Chondrocyte (in vitro differentiated cells): ENCODE measurements around the gene RBKS. TPM values are rescaled to one million over a fixed set of nuclear protein-coding genes. Genes with fewer than 3 reads are reported as not detected.

Source experiments
- DNase-seq: peaks from one replicate; pipeline ENCODE4 v3.0.0; 2021; ENCODE audit warnings: mixed read lengths, low spot score
- H3K27ac Mint-ChIP-seq: one replicate; pipeline ENCODE4 v1.8.0; 2021; ENCODE audit warnings: mild to moderate bottlenecking, moderate library complexity, mixed read lengths; ENCODE audit not compliant: unreplicated experiment
- H3K27me3 Mint-ChIP-seq: 2 replicates; pipeline ENCODE4 v1.8.0; 2021; ENCODE audit warnings: low read depth, mixed read lengths
- H3K36me3 Mint-ChIP-seq: 2 replicates; pipeline ENCODE4 v1.8.0; 2021; ENCODE audit warnings: low read depth, mixed read lengths
- H3K4me1 Mint-ChIP-seq: 2 replicates; pipeline ENCODE4 v1.8.0; 2021; ENCODE audit warnings: low read depth, mild to moderate bottlenecking, mixed read lengths
- H3K4me3 Mint-ChIP-seq: one replicate; pipeline ENCODE4 v1.8.0; 2021; ENCODE audit warnings: mild to moderate bottlenecking, moderate library complexity, mixed read lengths; ENCODE audit not compliant: unreplicated experiment
- H3K9me3 Mint-ChIP-seq: 2 replicates; pipeline ENCODE4 v1.8.0; 2021; ENCODE audit warnings: low read depth, mixed read lengths
- CTCF ChIP-seq: fragments of 200-600 bp; sonication (generic); IDR thresholded peaks from 2 replicates; pipeline ENCODE4 v1.5.0; 2021; ENCODE audit warnings: antibody characterized with exemption, mild to moderate bottlenecking, moderate library complexity
- total RNA-seq: library from RNA; stranded (reverse); gene quantifications from 3 replicates; pipeline ENCODE4 v1.2.1, GENCODE V29; 2021

Gene RBKS
- total RNA-seq, 1 donor from 2014 or later: 0.45 TPM

DNA sequence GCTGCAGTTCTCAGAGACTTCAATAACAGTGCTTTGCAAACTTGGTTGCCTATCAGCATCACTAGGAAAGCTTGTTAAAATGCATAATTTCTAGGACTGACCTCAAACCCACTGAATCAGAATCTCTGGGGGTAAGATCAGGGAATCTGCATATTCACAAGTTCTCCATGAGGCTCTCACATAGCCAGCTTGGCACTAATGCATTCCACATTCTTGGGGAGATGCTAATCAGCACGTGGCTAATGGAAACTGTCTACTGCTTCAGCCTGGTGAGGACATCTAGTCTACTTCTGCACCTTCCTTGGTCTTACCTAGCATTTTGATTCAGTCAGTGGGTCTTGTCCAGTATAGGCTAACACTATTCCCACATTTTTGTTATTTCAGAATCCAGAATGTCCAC is 56.3 kb downstream of the RBKS start:
- H3K9me3 Mint-ChIP-seq: peaks cover 7% of the 10 kb centered on the region
- no peak overlapping the region for H3K4me3 Mint-ChIP-seq
- no peak for TF ChIP-seq CTCF
- H3K36me3 Mint-ChIP-seq: no peaks in the 10 kb centered on the region
- H3K27ac Mint-ChIP-seq: no peak overlapping the region
- no peaks in the 10 kb centered on the region for H3K27me3 Mint-ChIP-seq
- peaks cover 22% of the 10 kb centered on the region for H3K4me1 Mint-ChIP-seq
- DNase-seq: no peak

DNA sequence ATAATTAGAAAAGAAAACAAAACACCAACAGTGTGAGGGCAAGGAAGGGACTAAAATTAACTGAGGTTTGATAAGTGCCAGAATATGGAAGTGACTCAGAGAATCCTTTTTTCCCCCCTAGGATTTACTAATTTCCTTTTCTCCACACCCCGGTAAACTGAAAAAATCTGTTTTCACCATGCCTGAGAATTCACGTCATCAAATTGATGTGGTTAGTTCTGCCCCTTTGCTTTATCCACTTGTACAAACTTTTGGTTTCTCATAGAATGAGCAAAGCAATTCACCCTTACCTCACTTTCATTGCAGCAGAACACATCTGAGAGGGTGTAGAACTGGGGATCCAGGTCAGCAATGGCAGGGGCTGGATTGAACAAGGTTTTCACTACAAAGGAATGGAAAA is 57.8 kb downstream of the RBKS start:
- Mint-ChIP-seq H3K27me3 (no peaks in the 10 kb centered on the region), H3K4me3 (no peak overlapping the region), H3K9me3 (peaks cover 7% of the 10 kb centered on the region), H3K36me3 (no peaks in the 10 kb centered on the region), H3K4me1 (peaks cover 22% of the 10 kb centered on the region), H3K27ac (peak overlapping the region; percentile 46)
- DNase-seq: no peak
- no peak for TF ChIP-seq CTCF

DNA sequence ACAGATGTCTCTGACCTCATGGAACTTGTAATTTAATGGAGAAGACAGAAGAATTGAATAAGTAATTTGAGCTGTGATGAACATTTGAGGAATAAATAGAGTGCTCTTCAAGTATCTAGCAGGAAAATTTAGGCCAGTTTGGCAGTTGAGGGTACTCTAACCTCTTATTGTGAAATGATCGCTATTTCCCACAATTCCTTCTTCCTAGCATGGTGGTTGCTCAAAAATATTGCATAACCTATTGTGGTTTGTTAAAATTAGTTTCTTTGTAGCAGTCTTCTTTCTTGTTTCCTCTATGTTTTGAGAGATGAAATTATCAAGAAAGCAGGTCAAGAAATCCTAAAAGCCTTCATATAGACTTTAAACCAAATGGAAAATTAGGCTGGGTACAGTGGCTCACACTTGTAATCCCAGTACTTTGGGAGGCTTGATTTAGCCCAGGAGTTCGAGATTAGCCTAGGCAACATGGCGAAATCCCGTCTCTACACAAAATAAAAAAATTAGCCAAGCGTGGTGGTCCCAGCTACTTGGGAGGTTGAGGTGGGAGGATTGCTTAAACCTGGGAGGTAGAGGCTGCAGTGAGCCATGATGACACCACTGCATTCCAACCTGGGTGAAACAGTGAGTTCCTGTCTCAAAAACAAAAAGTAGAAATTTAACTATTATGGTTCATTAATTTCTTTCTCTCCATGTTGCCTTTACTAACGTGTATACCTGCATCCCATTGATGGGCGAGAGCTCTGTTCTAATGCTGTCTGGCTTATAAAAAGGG is 58.7 kb downstream of the RBKS start:
- H3K9me3 Mint-ChIP-seq: peaks cover 7% of the 10 kb centered on the region
- H3K4me1 Mint-ChIP-seq: peaks cover 22% of the 10 kb centered on the region
- H3K4me3 Mint-ChIP-seq: no peak overlapping the region
- H3K27ac Mint-ChIP-seq: no peak overlapping the region
- no peaks in the 10 kb centered on the region for H3K36me3 Mint-ChIP-seq
- no peak for DNase-seq
- no peaks in the 10 kb centered on the region for H3K27me3 Mint-ChIP-seq
- TF ChIP-seq CTCF: no peak

GRCh38 chr2:27830656-27831055 is 59.5 kb downstream of the RBKS start:
- Mint-ChIP-seq H3K4me3 (no peak overlapping the region), H3K9me3 (peaks cover 5% of the 10 kb centered on the region), H3K27me3 (no peaks in the 10 kb centered on the region), H3K36me3 (no peaks in the 10 kb centered on the region), H3K27ac (no peak overlapping the region), H3K4me1 (peaks cover 22% of the 10 kb centered on the region)
- no peak for TF ChIP-seq CTCF
- no peak for DNase-seq

- no peak for TF ChIP-seq CTCF
- Mint-ChIP-seq H3K27ac (no peak overlapping the region), H3K36me3 (no peaks in the 10 kb centered on the region), H3K27me3 (no peaks in the 10 kb centered on the region), H3K4me1 (peaks cover 22% of the 10 kb centered on the region), H3K4me3 (no peak overlapping the region), H3K9me3 (peaks cover 8% of the 10 kb centered on the region)
- no peak for DNase-seq
Measured at GRCh38 chr2:27829791-27830190, 60.4 kb downstream of the RBKS start.
